ENCODE data around the gene FAM83F. TPM values are rescaled to one million over a fixed set of nuclear protein-coding genes. Genes with fewer than 3 reads are reported as not detected.

The FAM83F gene
- total RNA-seq, 1 donor from 2014 or later: 1.4 TPM

DNA sequence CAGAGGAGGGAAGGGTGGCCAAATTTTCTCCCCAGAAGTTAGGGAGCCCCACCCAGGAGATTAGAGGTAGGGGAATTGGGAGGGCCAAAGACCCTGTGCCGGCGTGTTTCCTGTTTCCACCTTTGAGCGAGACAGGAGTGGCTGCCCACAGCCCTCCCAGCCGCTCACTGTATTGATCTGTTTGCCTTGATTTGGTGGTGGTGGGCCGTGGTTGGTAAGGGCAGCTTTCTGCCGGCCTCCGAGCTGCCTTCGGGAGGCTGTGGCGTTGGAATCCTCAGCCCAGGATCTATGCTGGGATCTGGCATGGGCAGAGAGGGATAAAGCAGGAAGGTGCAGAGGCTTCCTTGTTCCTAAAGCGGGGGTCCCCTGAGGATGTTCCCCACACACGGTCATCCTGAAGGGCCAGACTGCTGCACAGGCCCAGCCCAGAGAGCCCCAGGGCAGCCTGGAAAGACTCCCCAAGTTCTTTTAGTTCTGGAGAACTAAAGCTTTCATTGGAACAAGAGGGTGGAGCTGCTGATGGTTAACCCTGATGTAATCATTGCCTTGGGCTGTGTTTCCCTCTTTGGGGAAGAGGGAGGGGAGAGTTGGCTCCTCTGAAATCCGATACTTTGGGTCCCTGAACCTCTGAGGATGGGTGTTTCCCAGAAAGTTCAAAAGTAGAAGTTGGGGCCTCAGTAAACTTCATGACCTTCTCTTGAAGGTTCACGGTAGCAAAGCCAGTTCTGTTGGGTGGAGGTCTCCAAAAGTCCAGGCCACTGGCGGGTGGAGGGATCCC, 7.2 kb downstream of the FAM83F start:
- TF ChIP-seq, protein P1, sequence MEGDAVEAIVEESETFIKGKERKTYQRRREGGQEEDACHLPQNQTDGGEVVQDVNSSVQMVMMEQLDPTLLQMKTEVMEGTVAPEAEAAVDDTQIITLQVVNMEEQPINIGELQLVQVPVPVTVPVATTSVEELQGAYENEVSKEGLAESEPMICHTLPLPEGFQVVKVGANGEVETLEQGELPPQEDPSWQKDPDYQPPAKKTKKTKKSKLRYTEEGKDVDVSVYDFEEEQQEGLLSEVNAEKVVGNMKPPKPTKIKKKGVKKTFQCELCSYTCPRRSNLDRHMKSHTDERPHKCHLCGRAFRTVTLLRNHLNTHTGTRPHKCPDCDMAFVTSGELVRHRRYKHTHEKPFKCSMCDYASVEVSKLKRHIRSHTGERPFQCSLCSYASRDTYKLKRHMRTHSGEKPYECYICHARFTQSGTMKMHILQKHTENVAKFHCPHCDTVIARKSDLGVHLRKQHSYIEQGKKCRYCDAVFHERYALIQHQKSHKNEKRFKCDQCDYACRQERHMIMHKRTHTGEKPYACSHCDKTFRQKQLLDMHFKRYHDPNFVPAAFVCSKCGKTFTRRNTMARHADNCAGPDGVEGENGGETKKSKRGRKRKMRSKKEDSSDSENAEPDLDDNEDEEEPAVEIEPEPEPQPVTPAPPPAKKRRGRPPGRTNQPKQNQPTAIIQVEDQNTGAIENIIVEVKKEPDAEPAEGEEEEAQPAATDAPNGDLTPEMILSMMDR (IDR thresholded peaks at IDR 0.05): no peak
- intact Hi-C loops (cut with DNase I): no loop called here
- no peaks in the 10 kb centered on the region for H3K4me1 ChIP-seq
- H3K36me3 ChIP-seq: no peaks in the 10 kb centered on the region
- peaks cover 12% of the 10 kb centered on the region for H3K27me3 ChIP-seq (ENCODE audit: low read depth)
- DNase-seq: no peak
- no peak overlapping the region for H3K27ac ChIP-seq
- no peaks in the 10 kb centered on the region for H3K9me3 ChIP-seq
- no peak for ATAC-seq
- H3K4me3 ChIP-seq: no peak overlapping the region

DNA sequence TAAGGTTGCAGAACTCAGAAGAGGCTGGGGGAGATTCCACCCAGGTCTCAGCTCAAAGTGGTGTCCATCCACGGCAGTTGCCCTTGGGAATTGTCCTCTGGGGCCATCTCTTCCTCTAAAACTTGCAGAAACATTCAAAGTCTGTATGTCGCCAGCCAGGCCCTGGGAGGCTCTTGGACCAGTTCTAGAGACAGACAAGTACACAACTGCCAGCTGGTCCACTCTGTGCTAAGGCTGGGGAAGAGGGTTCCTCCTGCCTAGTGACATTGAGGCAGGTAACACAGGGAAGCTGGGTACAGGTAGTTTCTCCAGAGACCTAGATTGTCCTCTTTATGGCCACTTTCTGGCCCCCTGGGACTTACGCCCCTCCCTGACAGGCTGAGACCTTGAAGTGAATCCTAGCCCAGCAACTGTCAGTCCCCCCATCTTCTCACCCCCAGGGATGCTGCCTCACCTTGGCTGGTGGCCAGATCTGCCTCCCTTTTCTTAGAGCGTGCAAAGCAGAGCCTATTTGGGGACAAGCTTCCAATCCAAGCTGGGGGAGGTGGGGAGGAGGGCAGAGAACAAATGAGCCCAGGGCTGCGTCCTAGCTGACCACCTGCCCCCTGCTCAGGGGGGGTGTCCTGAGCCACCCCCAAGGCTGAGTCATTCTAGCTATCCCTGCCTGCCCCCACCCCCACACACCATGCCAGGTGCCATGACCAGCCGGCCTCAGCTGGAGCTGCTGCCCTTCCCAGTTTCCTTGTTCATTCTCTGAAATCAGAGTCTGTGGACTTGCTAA, 8.4 kb downstream of the FAM83F start:
- H3K27me3 ChIP-seq (ENCODE audit: low read depth): peaks cover 11% of the 10 kb centered on the region
- H3K27ac ChIP-seq: no peak overlapping the region
- TF ChIP-seq, protein P1 (IDR thresholded peaks at IDR 0.05): no peak
- H3K9me3 ChIP-seq: no peaks in the 10 kb centered on the region
- H3K4me3 ChIP-seq: no peak overlapping the region
- no peaks in the 10 kb centered on the region for H3K36me3 ChIP-seq
- DNase-seq (no peak), ATAC-seq (no peak)
- H3K4me1 ChIP-seq: no peaks in the 10 kb centered on the region
- intact Hi-C loops (cut with DNase I): no loop called here

DNA sequence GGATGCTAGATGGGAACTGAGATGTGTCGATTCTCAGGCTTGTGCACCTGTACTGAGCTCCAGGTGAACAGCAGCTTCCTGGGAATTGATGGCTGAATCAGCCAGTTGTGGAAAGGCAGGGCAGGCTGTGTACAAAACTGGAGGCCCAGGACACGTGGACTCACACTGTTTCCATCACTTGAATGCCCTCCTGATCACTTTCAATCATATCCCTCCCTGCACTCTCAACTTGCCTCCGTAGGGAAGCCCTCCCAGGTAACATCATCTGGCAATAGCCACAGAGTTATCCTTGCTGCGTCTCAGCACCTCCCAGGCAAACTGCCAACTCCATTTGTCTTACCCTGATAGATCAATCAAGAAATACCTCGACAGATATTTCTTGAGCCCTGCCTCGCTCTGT, 10.1 kb downstream of the FAM83F start:
- H3K4me3 ChIP-seq: no peak overlapping the region
- intact Hi-C loops (cut with DNase I): no loop called here
- H3K36me3 ChIP-seq: no peaks in the 10 kb centered on the region
- H3K27me3 ChIP-seq (ENCODE audit: low read depth): peaks cover 22% of the 10 kb centered on the region
- no peak overlapping the region for H3K27ac ChIP-seq
- DNase-seq (no peak), ATAC-seq (no peak)
- TF ChIP-seq, protein P1 (IDR thresholded peaks at IDR 0.05): no peak
- H3K4me1 ChIP-seq: no peaks in the 10 kb centered on the region
- H3K9me3 ChIP-seq: no peaks in the 10 kb centered on the region

DNA sequence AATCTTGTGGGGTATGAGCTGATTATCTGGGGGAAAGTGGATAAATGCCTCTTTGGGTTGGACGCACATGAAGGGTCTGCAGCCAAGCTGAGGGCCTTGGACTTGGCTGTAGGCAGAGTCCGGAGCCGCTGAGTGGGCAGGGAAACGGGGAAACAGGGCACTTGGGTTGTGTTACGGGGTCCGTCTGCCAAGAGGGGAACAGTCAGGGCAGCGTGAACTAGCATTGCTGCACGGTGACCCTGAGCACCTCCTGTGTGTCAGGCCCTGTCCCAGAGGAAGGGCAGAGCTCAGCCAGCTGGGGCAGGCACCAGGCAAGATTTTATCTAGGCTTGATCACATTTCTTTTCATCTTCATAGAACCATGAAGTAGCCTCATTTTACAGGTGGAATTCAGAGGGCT, 11.9 kb downstream of the FAM83F start:
- no peaks in the 10 kb centered on the region for H3K36me3 ChIP-seq
- no peak overlapping the region for H3K4me3 ChIP-seq
- ATAC-seq: no peak
- intact Hi-C loops (cut with DNase I): no loop called here
- H3K27ac ChIP-seq: no peak overlapping the region
- peaks cover 34% of the 10 kb centered on the region for H3K27me3 ChIP-seq (ENCODE audit: low read depth)
- TF ChIP-seq, protein P1 (IDR thresholded peaks at IDR 0.05): no peak
- H3K4me1 ChIP-seq: no peaks in the 10 kb centered on the region
- no peaks in the 10 kb centered on the region for H3K9me3 ChIP-seq
- DNase-seq: no peak

DNA sequence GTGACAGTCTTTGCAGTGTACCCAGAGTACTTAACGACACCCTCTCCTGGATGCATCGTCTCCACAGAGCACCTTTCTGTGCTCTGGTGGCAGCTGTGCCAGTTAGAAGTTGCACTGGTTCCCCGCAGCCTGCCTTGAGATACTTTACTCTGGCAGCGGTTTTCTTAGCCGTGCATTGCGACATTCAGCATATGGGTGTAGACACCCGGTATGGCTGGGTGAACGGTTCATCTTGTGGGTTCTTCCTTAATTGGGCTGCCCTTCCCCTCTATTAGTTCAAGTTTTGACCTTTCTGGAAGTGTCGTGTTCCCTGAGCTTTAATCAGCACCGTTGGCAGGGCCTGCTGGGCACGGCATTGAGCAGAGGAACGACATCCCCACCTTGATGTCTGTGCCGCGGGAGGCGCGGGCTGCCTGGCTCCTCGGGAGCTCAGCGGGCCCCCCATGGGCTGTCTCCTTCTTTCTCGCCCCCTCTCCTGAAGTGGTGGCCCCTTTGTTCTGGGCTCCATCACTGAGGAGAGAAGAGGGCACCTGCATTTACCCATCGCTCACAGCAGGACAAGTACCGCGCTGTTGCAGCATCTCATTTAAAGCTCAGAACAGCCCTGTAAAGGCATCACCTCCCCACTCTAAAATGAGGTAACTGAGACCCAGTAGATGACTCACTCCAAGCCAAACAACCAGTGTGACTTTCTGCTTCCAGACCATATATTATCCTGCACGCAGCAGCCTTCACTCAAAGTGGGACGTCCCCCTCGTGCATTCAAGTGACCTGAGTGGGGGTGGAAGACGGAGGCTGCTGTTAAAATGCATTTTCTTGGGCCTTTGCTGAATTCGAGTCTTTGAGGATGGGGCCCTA, 13.3 kb downstream of the FAM83F start:
- DNase-seq (peak; percentile 58), ATAC-seq (peak; percentile 46 to 70)
- no peak overlapping the region for H3K27ac ChIP-seq
- no peaks in the 10 kb centered on the region for H3K36me3 ChIP-seq
- peaks cover 39% of the 10 kb centered on the region for H3K27me3 ChIP-seq (ENCODE audit: low read depth)
- TF ChIP-seq, protein P1 (IDR thresholded peaks at IDR 0.05): no peak
- no peak overlapping the region for H3K4me3 ChIP-seq
- H3K4me1 ChIP-seq: no peaks in the 10 kb centered on the region
- no peaks in the 10 kb centered on the region for H3K9me3 ChIP-seq
- intact Hi-C loops (cut with DNase I): no loop called here
